T-cell (primary cell): ENCODE data around the gene PABPN1L. TPM values are rescaled to one million over a fixed set of nuclear protein-coding genes. Genes with fewer than 3 reads are reported as not detected.

Source experiments
- ATAC-seq, 4 experiments: fragments of 200-7000 bp in 3 of 4; fragments of 150-1000 bp in 1 of 4; cut with Tn5 transposase; replicated peaks in 1 of 4; 1 replicate in 3 of 4; 2 replicates in 1 of 4; pipeline ENCODE4 v1.10.0; 2021; ENCODE audit warnings: moderate library complexity in 3 of 4, mild to moderate bottlenecking in 2 of 4, moderate number of reproducible peaks in 1 of 4
- CTCF ChIA-PET, 2 donors: fragments of 300-600 bp; sonication (Branson Sonifier 250); formaldehyde crosslinking; loops; one replicate each; lab custom pipeline; 2022; ENCODE audit warnings: antibody characterized with exemption in 2 of 2; lab: Charles Lee
- POLR2A ChIA-PET, 2 donors: fragments of 300-600 bp; sonication (Branson Sonifier 250); formaldehyde crosslinking; loops; one replicate each; lab custom pipeline; 2022; ENCODE audit warnings: antibody characterized with exemption in 2 of 2; lab: Charles Lee
- DNase-seq, 35 experiments: peaks; one replicate each; pipeline versions ENCODE4 v3.0.0 to v3.0.0-alpha.2; 2013 to 2023
- H3K27ac ChIP-seq: one replicate; pipeline ENCODE4 v1.5.1; 2013; ENCODE audit warnings: low read length
- H3K27me3 ChIP-seq, 2 experiments: replicated peaks in 1 of 2; 1 replicate in 1 of 2; 2 replicates in 1 of 2; pipeline versions ENCODE4 v1.6.1 to v1.7.0; 2013; ENCODE audit warnings: low read length in 1 of 2, mixed read lengths in 1 of 2; ENCODE audit not compliant: control insufficient read depth in 2 of 2, insufficient read depth in 2 of 2; ENCODE audit errors: extremely low read depth in 1 of 2
- H3K36me3 ChIP-seq, 2 donors: 1 replicate in 1 of 2; 2 replicates in 1 of 2; pipeline versions ENCODE4 v1.6.1 to v1.7.0; 2013; ENCODE audit warnings: low read length in 1 of 2; ENCODE audit not compliant: control insufficient read depth in 2 of 2, insufficient read depth in 1 of 2; ENCODE audit errors: extremely low read depth in 1 of 2
- H3K4me1 ChIP-seq, 2 experiments: 1 replicate in 1 of 2; 2 replicates in 1 of 2; pipeline versions ENCODE4 v1.6.1 to v1.7.0; 2013; ENCODE audit warnings: low read length in 2 of 2, mixed read lengths in 1 of 2; ENCODE audit not compliant: insufficient read depth in 2 of 2, control insufficient read depth in 1 of 2; ENCODE audit errors: extremely low read depth in 1 of 2
- H3K4me3 ChIP-seq, 2 donors: 1 replicate in 1 of 2; 2 replicates in 1 of 2; pipeline versions ENCODE4 v1.5.1 to v1.7.0; 2013; ENCODE audit warnings: mild to moderate bottlenecking in 2 of 2, low read length in 1 of 2, moderate library complexity in 1 of 2; ENCODE audit not compliant: control insufficient read depth in 1 of 2; ENCODE audit errors: extremely low read depth in 1 of 2
- H3K9me3 ChIP-seq: 2 replicates; pipeline ENCODE4 v1.7.0; 2013
- H3K27ac Mint-ChIP-seq, 2 donors: one replicate each; pipeline ENCODE4 v1.8.0; 2020 to 2021; ENCODE audit warnings: mild to moderate bottlenecking in 2 of 2, mixed read lengths in 2 of 2
- H3K27me3 Mint-ChIP-seq, 2 donors: one replicate each; pipeline ENCODE4 v1.8.0; 2021 to 2022; ENCODE audit warnings: mixed read lengths in 2 of 2
- H3K36me3 Mint-ChIP-seq: one replicate; pipeline ENCODE4 v1.8.0; 2021; ENCODE audit warnings: mixed read lengths
- H3K4me1 Mint-ChIP-seq, 3 donors: one replicate each; pipeline ENCODE4 v1.8.0; 2020 to 2022; ENCODE audit warnings: mixed read lengths in 3 of 3, mild to moderate bottlenecking in 1 of 3
- H3K4me3 Mint-ChIP-seq, 3 donors: one replicate each; pipeline ENCODE4 v1.8.0; 2020 to 2022; ENCODE audit warnings: mild to moderate bottlenecking in 3 of 3, mixed read lengths in 3 of 3, moderate library complexity in 3 of 3
- H3K9me3 Mint-ChIP-seq, 3 donors: one replicate each; pipeline ENCODE4 v1.8.0; 2020 to 2022; ENCODE audit warnings: mixed read lengths in 3 of 3
- WGBS: methylation state at CpG from one replicate; pipeline ENCODE4 v1.1.5; 2013; ENCODE audit warnings: missing lambda C conversion rate; ENCODE audit not compliant: insufficient coverage; 5-methylcytosine and 5-hydroxymethylcytosine counted together
- total RNA-seq, 35 experiments: library from RNA in 6 of 35; stranded (reverse) in 6 of 35; fragments of 120-200 nt in 1 of 35; gene quantifications; one replicate each; pipeline versions ENCODE4 v1.2.1 to v1.2.4 and lab custom pipeline; 2013 to 2026

PABPN1L gene
- total RNA-seq, 5 donors from 2014 or later (not counting 1 experiment from before 2014, with no cell fraction given): not detected

GRCh38 chr16:88839745-88840599, 26.5 kb downstream of the PABPN1L start:
- Histone ChIP-seq H3K4me3 (no peak overlapping the region), H3K9me3 (no peaks in the 10 kb centered on the region), H3K27ac (no peak overlapping the region), H3K4me1 (no peaks in the 10 kb centered on the region), H3K36me3 (peaks cover 0 to 26% of the 10 kb centered on the region in 2 donors), H3K27me3 (no peaks in the 10 kb centered on the region)
- ChIA-PET CTCF (no interaction called here), POLR2A (no interaction called here)
- Mint-ChIP-seq H3K36me3 (peaks cover 4% of the 10 kb centered on the region), H3K27ac (no peak overlapping the region), H3K27me3 (no peaks in the 10 kb centered on the region), H3K9me3 (no peaks in the 10 kb centered on the region), H3K4me3 (no peak overlapping the region), H3K4me1 (no peaks in the 10 kb centered on the region)
- no peak for DNase-seq
- WGBS: 97% methylated on average over 16 of the region's 24 CpGs
- no peak for ATAC-seq

- ATAC-seq: no peak
- Histone ChIP-seq H3K9me3 (no peaks in the 10 kb centered on the region), H3K36me3 (peaks cover 0 to 28% of the 10 kb centered on the region in 2 donors), H3K4me1 (no peaks in the 10 kb centered on the region), H3K27ac (no peak overlapping the region), H3K4me3 (no peak overlapping the region), H3K27me3 (no peaks in the 10 kb centered on the region)
- no peak overlapping the region for H3K27ac Mint-ChIP-seq
- POLR2A ChIA-PET: no interaction called here
- H3K27me3 Mint-ChIP-seq: no peaks in the 10 kb centered on the region
- H3K4me3 Mint-ChIP-seq: no peak overlapping the region
- peaks cover 4% of the 10 kb centered on the region for H3K36me3 Mint-ChIP-seq
- DNase-seq: no peak
- H3K9me3 Mint-ChIP-seq: no peaks in the 10 kb centered on the region
- 96% methylated on average over 34 of the region's 39 CpGs for WGBS
- CTCF ChIA-PET: interaction anchor here in 1 of 2 donors (0.7 kb wide), 1 partner anchor 345 kb away, joined by 3 read pairs; no protein-coding TSS in a partner anchor
- no peaks in the 10 kb centered on the region for H3K4me1 Mint-ChIP-seq
Observed at GRCh38 chr16:88839026-88839529, 27.4 kb downstream of the PABPN1L start.

- H3K27ac ChIP-seq: no peak overlapping the region
- no peaks in the 10 kb centered on the region for H3K9me3 ChIP-seq
- no peak overlapping the region for H3K4me3 ChIP-seq
- no peaks in the 10 kb centered on the region for H3K27me3 Mint-ChIP-seq
- no peaks in the 10 kb centered on the region for H3K27me3 ChIP-seq
- no peaks in the 10 kb centered on the region for H3K4me1 Mint-ChIP-seq
- POLR2A ChIA-PET: no interaction called here
- ATAC-seq (no peak), DNase-seq (no peak)
- H3K4me1 ChIP-seq: no peaks in the 10 kb centered on the region
- peaks cover 0 to 28% of the 10 kb centered on the region in 2 donors for H3K36me3 ChIP-seq
- WGBS: 89% methylated on average over 14 of the region's 19 CpGs
- H3K27ac Mint-ChIP-seq: no peak overlapping the region
- H3K9me3 Mint-ChIP-seq: no peaks in the 10 kb centered on the region
- H3K36me3 Mint-ChIP-seq: peaks cover 7% of the 10 kb centered on the region
- no peak overlapping the region for H3K4me3 Mint-ChIP-seq
- CTCF ChIA-PET: interaction anchor here in 1 of 2 donors (0.7 kb wide), 1 partner anchor 346 kb away, joined by 3 read pairs; no protein-coding TSS in a partner anchor
Observed at GRCh38 chr16:88838566-88838965, 27.9 kb downstream of the PABPN1L start.

- H3K27me3 Mint-ChIP-seq: no peaks in the 10 kb centered on the region
- peaks cover 7% of the 10 kb centered on the region for H3K36me3 Mint-ChIP-seq
- no peak overlapping the region for H3K4me3 ChIP-seq
- POLR2A ChIA-PET: no interaction called here
- H3K27ac Mint-ChIP-seq: no peak overlapping the region
- H3K9me3 Mint-ChIP-seq: no peaks in the 10 kb centered on the region
- peaks cover 0 to 28% of the 10 kb centered on the region in 2 donors for H3K36me3 ChIP-seq
- ATAC-seq (no peak), DNase-seq (no peak)
- no peaks in the 10 kb centered on the region for H3K27me3 ChIP-seq
- no peaks in the 10 kb centered on the region for H3K9me3 ChIP-seq
- CTCF ChIA-PET: no interaction called here
- 90% methylated on average over 20 of the region's 20 CpGs for WGBS
- H3K4me3 Mint-ChIP-seq: no peak overlapping the region
- no peak overlapping the region for H3K27ac ChIP-seq
- H3K4me1 ChIP-seq: no peaks in the 10 kb centered on the region
- H3K4me1 Mint-ChIP-seq: no peaks in the 10 kb centered on the region
Observed at GRCh38 chr16:88837806-88838205, 28.7 kb downstream of the PABPN1L start.

GRCh38 chr16:88836791-88837190, 29.7 kb downstream of the PABPN1L start:
- peaks cover 0 to 26% of the 10 kb centered on the region in 2 donors for H3K36me3 ChIP-seq
- Mint-ChIP-seq H3K27ac (no peak overlapping the region), H3K9me3 (no peaks in the 10 kb centered on the region), H3K36me3 (peaks cover 7% of the 10 kb centered on the region), H3K4me3 (no peak overlapping the region), H3K27me3 (no peaks in the 10 kb centered on the region), H3K4me1 (no peaks in the 10 kb centered on the region)
- no peak for ATAC-seq
- H3K4me1 ChIP-seq: no peaks in the 10 kb centered on the region
- ChIA-PET CTCF (no interaction called here), POLR2A (no interaction called here)
- no peak overlapping the region for H3K4me3 ChIP-seq
- no peaks in the 10 kb centered on the region for H3K27me3 ChIP-seq
- WGBS: 79% methylated on average over 14 of the region's 17 CpGs
- no peaks in the 10 kb centered on the region for H3K9me3 ChIP-seq
- no peak for DNase-seq
- H3K27ac ChIP-seq: no peak overlapping the region

GRCh38 chr16:88835818-88836217, 30.6 kb downstream of the PABPN1L start:
- H3K27ac Mint-ChIP-seq: no peak overlapping the region
- WGBS: 94% methylated on average over 28 of the region's 33 CpGs
- no peaks in the 10 kb centered on the region for H3K4me1 Mint-ChIP-seq
- ChIA-PET CTCF (no interaction called here), POLR2A (no interaction called here)
- ATAC-seq: no peak
- Histone ChIP-seq H3K4me1 (no peaks in the 10 kb centered on the region), H3K27me3 (no peaks in the 10 kb centered on the region), H3K36me3 (peaks cover 0 to 24% of the 10 kb centered on the region in 2 donors), H3K27ac (no peak overlapping the region), H3K4me3 (no peak overlapping the region), H3K9me3 (no peaks in the 10 kb centered on the region)
- no peak for DNase-seq
- H3K9me3 Mint-ChIP-seq: no peaks in the 10 kb centered on the region
- H3K4me3 Mint-ChIP-seq: no peak overlapping the region
- peaks cover 7% of the 10 kb centered on the region for H3K36me3 Mint-ChIP-seq
- H3K27me3 Mint-ChIP-seq: no peaks in the 10 kb centered on the region
